PFSK-1 (cell line): Measurements from ENCODE around the gene ARL4C.

Source experiments
- FOXP2 ChIP-seq: optimal IDR thresholded peaks from 2 replicates; pipeline ENCODE3; 2011; ENCODE audit warnings: borderline replicate concordance, control low read depth, inconsistent platforms; ENCODE audit not compliant: insufficient read depth; ENCODE audit errors: extremely low read length, extremely low read depth
- POLR2AphosphoS5 ChIP-seq: IDR thresholded peaks from 2 replicates; pipeline ENCODE4 v1.6.1; 2012; ENCODE audit warnings: low read depth, mild to moderate bottlenecking, control low read depth, low read length, moderate library complexity
- SIN3A ChIP-seq: IDR thresholded peaks from 2 replicates; pipeline ENCODE4 v1.6.1; 2012; ENCODE audit warnings: mild to moderate bottlenecking, low read length, moderate library complexity, borderline replicate concordance; ENCODE audit not compliant: insufficient read depth
- TAF1 ChIP-seq: IDR thresholded peaks from 2 replicates; pipeline ENCODE4 v1.6.1; 2012; ENCODE audit warnings: low read length, control low read depth, borderline replicate concordance; ENCODE audit not compliant: insufficient read depth
- TF ChIP-seq, protein P1 (sequence below), 2 experiments: IDR thresholded peaks; 2 replicates each; pipeline versions ENCODE4 v1.6.1 to v1.8.0; 2011 to 2012; ENCODE audit warnings: low read depth in 2 of 2, low read length in 2 of 2, control low read depth in 1 of 2, inconsistent platforms in 1 of 2, mild to moderate bottlenecking in 1 of 2, moderate library complexity in 1 of 2; ENCODE audit not compliant: insufficient read depth in 1 of 2

The ARL4C gene

DNA sequence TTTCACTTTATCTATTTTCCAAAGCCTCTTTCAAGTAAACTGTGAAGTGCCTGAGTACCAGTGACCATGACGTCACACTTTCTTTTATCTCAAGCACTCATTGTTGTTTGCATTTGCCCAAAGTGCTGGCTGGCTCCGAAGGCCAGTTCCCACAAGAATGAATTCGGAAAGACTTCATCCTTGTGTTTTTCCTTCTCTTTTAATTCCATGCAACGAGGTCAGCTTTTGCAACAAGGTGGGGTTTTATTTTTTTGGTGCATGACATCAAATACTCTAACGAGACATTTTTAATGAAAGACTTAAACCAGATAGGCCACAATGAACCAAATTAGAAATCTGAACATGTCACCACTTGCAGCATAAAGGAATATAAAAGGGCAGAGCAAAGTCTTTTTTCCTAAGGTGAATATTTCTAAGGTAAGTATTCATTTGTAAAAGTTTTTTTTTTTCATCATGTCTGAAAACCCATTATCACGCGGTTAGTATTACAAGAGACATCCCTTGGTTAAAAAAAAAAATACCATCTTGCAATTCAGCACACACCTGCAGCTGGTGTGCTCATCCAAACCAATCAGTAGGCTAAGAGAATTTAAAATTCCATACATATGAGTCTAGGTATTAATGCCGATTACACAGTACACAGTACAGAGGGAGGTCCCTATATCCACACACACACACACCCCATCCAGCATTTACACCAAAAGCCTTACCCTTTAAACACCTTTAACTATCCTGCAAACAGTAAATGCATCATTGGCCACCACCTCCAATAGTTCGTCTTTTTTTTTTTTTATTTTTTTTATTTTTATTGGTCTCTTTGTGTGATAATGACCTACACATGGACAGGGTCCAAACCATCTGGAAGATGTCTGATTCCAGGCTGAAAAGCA is 2.3 kb downstream of the ARL4C start:
- TF ChIP-seq FOXP2: no peak
- TF ChIP-seq POLR2AphosphoS5: no peak

DNA sequence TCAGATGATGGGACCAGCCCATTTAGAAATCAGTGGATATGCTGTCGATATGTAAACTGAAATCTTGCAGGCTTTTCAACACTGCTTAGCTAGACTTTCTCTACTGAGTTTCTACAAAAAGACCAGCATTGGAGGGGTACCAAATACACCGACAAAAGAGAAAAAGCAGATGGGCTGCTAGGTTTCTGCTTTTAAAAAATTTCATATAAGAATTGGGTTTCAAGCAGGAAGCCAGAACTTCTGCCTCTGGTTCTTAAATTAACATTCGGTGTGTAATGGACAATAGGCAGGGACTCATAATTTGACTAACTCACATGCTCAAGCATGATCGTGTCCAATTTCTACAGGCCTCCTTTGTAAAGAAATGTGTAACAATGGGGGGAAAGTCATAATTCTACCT is 3.1 kb downstream of the ARL4C start:
- TF ChIP-seq SIN3A: no peak
- no peak for TF ChIP-seq TAF1
- no peak for TF ChIP-seq POLR2AphosphoS5
- TF ChIP-seq, protein P1, sequence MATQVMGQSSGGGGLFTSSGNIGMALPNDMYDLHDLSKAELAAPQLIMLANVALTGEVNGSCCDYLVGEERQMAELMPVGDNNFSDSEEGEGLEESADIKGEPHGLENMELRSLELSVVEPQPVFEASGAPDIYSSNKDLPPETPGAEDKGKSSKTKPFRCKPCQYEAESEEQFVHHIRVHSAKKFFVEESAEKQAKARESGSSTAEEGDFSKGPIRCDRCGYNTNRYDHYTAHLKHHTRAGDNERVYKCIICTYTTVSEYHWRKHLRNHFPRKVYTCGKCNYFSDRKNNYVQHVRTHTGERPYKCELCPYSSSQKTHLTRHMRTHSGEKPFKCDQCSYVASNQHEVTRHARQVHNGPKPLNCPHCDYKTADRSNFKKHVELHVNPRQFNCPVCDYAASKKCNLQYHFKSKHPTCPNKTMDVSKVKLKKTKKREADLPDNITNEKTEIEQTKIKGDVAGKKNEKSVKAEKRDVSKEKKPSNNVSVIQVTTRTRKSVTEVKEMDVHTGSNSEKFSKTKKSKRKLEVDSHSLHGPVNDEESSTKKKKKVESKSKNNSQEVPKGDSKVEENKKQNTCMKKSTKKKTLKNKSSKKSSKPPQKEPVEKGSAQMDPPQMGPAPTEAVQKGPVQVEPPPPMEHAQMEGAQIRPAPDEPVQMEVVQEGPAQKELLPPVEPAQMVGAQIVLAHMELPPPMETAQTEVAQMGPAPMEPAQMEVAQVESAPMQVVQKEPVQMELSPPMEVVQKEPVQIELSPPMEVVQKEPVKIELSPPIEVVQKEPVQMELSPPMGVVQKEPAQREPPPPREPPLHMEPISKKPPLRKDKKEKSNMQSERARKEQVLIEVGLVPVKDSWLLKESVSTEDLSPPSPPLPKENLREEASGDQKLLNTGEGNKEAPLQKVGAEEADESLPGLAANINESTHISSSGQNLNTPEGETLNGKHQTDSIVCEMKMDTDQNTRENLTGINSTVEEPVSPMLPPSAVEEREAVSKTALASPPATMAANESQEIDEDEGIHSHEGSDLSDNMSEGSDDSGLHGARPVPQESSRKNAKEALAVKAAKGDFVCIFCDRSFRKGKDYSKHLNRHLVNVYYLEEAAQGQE (IDR thresholded peaks at IDR 0.05; ENCODE audit: insufficient read depth in 1 of 2, low read depth in 2 of 2, low read length in 2 of 2): no peak
- TF ChIP-seq FOXP2: no peak

DNA sequence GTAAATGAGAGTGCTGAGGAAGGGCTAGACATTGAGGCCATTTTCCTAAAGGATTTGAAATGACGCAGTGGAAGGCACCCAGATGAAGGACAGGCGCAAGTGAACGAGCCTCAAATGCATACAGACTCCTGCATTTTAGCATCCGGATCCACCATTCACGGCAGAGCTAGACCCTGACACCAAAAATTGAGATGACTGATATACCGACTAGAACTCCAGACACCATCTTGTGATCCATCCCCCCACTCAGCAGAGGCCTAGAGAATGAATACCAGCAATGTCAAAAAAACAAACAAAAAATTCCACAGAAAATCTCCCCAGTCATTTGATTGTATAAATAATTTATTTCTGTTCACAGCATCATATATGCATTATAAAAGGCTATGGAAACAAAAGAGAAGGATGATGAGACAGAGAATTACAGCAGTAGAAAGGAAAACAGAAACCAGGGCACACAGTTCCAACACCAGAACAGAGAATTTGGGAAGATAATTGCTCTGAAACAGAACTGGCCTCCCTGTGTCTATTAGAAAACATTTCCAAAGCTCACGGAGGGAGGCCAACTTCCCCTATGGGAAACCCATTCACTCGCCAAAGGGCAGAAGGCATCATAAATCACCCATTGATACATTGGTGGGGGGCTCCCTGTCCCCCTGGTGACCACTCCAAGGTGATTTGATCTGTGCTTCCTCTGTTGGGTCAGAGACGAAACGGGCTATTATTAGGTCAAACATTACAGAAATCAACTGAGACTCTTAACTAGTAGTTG is 4.0 kb downstream of the ARL4C start:
- TF ChIP-seq FOXP2: no peak
- TF ChIP-seq TAF1: no peak
- TF ChIP-seq, protein P1 (IDR thresholded peaks at IDR 0.05; ENCODE audit: insufficient read depth in 1 of 2, low read depth in 2 of 2, low read length in 2 of 2): no peak
- no peak for TF ChIP-seq POLR2AphosphoS5
- no peak for TF ChIP-seq SIN3A

DNA sequence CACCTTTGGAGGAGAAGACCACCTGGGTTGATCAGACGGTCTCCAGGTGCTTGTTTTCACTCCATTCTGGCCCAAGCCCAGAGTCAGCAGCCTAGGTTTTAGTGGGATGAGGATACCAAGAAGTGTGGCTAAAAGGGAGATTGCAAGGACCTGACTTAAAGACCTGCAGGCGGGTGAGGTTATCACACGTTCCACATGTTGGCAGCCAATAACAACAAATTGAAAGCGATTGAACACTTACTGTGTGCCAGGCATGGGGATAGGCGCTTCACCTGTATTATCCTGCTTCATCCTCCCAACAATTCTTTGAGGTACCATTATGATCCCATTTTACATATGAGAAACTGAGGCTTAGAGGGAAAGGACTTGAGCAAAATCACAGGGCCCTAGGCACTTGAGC is 5.0 kb downstream of the ARL4C start:
- TF ChIP-seq TAF1: no peak
- no peak for TF ChIP-seq POLR2AphosphoS5
- TF ChIP-seq FOXP2: no peak
- TF ChIP-seq SIN3A: no peak
- TF ChIP-seq, protein P1 (IDR thresholded peaks at IDR 0.05; ENCODE audit: insufficient read depth in 1 of 2, low read depth in 2 of 2, low read length in 2 of 2): no peak

DNA sequence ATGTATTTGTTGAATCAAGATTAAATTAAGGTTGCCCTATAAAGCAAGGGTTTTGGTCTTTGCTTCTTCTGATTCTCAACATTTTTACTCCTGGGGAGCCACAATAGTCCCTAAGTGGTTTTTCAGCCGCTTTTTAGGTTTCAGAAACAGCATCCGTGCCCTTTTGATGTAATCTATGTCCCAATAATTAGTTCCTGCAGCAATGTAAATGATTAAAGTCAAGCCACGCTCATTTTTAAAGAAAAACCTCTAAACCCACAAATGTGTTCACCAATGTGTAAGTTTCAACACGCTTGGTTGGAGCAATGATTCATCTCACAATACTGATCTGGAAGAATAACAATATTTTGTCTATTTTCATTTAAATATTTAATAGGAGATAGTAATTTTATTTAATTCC is 5.6 kb downstream of the ARL4C start:
- TF ChIP-seq FOXP2 (no peak), POLR2AphosphoS5 (no peak), TAF1 (no peak), SIN3A (no peak)
- TF ChIP-seq, protein P1 (IDR thresholded peaks at IDR 0.05; ENCODE audit: insufficient read depth in 1 of 2, low read depth in 2 of 2, low read length in 2 of 2): no peak
